ENCODE measurements around the gene EML6. TPM values are rescaled to one million over a fixed set of nuclear protein-coding genes. Genes with fewer than 3 reads are reported as not detected.

The EML6 gene
- total RNA-seq, 2 experiments from 2014 or later: 0.96 to 1.2 TPM

DNA sequence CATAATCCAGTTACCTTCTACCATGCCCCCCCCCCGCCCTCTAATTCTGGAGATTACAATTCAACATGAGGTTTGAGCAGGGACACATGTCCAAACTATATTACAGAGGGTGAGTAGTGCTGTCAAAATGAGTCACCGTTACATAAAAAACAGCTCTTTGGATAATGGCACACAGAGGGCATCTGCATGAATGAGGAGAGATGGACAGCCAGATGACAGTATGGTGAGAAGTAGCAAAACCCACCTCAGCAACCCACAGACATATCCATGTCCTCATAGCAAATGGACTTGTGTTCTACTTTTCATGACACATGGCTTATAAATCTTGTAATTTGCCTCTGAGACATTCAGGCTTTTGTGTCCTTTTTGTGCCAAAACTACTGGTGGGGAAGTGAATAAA lies 132.0 kb downstream of the EML6 start:
- no peak overlapping the region for H3K27ac Mint-ChIP-seq
- no peaks in the 10 kb centered on the region for H3K4me1 Mint-ChIP-seq
- no peaks in the 10 kb centered on the region for H3K36me3 Mint-ChIP-seq (ENCODE audit: low read depth)
- CTCF ChIA-PET: no interaction called here
- no peak overlapping the region for H3K4me3 Mint-ChIP-seq
- H3K27me3 Mint-ChIP-seq: no peaks in the 10 kb centered on the region
- POLR2A ChIA-PET: no interaction called here
- no peak for DNase-seq
- no peaks in the 10 kb centered on the region for H3K9me3 Mint-ChIP-seq

GRCh38 chr2:54858021-54858681 lies 134.7 kb downstream of the EML6 start:
- POLR2A ChIA-PET: no interaction called here
- Mint-ChIP-seq H3K9me3 (peaks cover 3% of the 10 kb centered on the region), H3K4me1 (no peaks in the 10 kb centered on the region), H3K27ac (no peak overlapping the region), H3K27me3 (no peaks in the 10 kb centered on the region), H3K4me3 (no peak overlapping the region), H3K36me3 (ENCODE audit: low read depth) (no peaks in the 10 kb centered on the region)
- CTCF ChIA-PET: no interaction called here
- DNase-seq: no peak

GRCh38 chr2:54859416-54859815 lies 136.0 kb downstream of the EML6 start:
- Mint-ChIP-seq H3K27ac (no peak overlapping the region), H3K4me3 (no peak overlapping the region), H3K9me3 (peaks cover 3% of the 10 kb centered on the region), H3K27me3 (no peaks in the 10 kb centered on the region), H3K4me1 (no peaks in the 10 kb centered on the region), H3K36me3 (ENCODE audit: low read depth) (no peaks in the 10 kb centered on the region)
- ChIA-PET POLR2A (no interaction called here), CTCF (no interaction called here)
- no peak for DNase-seq

- Mint-ChIP-seq H3K4me1 (no peaks in the 10 kb centered on the region), H3K27me3 (no peaks in the 10 kb centered on the region), H3K36me3 (ENCODE audit: low read depth) (no peaks in the 10 kb centered on the region), H3K9me3 (peaks cover 3% of the 10 kb centered on the region), H3K4me3 (no peak overlapping the region), H3K27ac (no peak overlapping the region)
- POLR2A ChIA-PET: no interaction called here
- CTCF ChIA-PET: interaction anchor here (0.6 to 1.5 kb wide), 3 partner anchors 30 to 391 kb away, joined by 3 read pairs; no protein-coding TSS in a partner anchor
- no peak for DNase-seq
Measured at GRCh38 chr2:54859997-54860701, 136.7 kb downstream of the EML6 start.

DNA sequence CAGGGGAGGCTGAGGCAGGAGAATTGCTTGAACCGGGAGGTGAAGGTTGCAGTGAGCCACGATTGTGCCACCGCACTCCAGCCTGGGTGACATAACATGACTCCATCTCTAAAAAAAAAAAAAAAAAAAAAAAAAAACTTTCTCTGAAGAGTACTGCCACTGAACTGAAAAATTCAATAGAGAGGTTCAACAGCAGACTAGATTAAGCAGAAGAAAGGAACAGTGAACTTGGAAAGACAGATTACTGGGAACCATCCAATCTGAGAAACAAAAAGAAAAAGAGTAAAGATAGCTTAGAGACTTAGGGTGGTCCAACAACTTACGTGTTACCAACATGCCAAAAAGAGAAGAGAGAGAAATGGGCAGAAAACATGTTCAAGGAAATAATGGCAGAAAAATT lies 138.8 kb downstream of the EML6 start:
- CTCF ChIA-PET: interaction anchor here (0.6 kb wide), 1 partner anchor 976 kb away, joined by 4 read pairs; no protein-coding TSS in a partner anchor
- Mint-ChIP-seq H3K4me3 (no peak overlapping the region), H3K27ac (no peak overlapping the region), H3K27me3 (no peaks in the 10 kb centered on the region), H3K9me3 (peaks cover 3% of the 10 kb centered on the region), H3K4me1 (peaks cover 7% of the 10 kb centered on the region), H3K36me3 (ENCODE audit: low read depth) (no peaks in the 10 kb centered on the region)
- DNase-seq: no peak
- POLR2A ChIA-PET: interaction anchor here (0.5 kb wide), 1 partner anchor 63 kb away, joined by 12 read pairs; no protein-coding TSS in a partner anchor

- Mint-ChIP-seq H3K27me3 (no peaks in the 10 kb centered on the region), H3K4me1 (peaks cover 10% of the 10 kb centered on the region), H3K27ac (no peak overlapping the region), H3K9me3 (peaks cover 3% of the 10 kb centered on the region), H3K36me3 (ENCODE audit: low read depth) (no peaks in the 10 kb centered on the region), H3K4me3 (no peak overlapping the region)
- CTCF ChIA-PET: interaction anchor here (0.6 to 1.5 kb wide), 3 partner anchors 24 to 977 kb away, joined by 3 to 4 read pairs (median 4); no protein-coding TSS in a partner anchor
- no peak for DNase-seq
- POLR2A ChIA-PET: no interaction called here
Measured at GRCh38 chr2:54862742-54863141, 139.3 kb downstream of the EML6 start.

- H3K4me3 Mint-ChIP-seq: no peak overlapping the region
- ChIA-PET CTCF (interaction anchor here (1.1 to 1.5 kb wide), 2 partner anchors 25 to 37 kb away, joined by 3 to 4 read pairs; no protein-coding TSS in a partner anchor), POLR2A (no interaction called here)
- peaks cover 10% of the 10 kb centered on the region for H3K4me1 Mint-ChIP-seq
- H3K9me3 Mint-ChIP-seq: peaks cover 3% of the 10 kb centered on the region
- H3K27me3 Mint-ChIP-seq: no peaks in the 10 kb centered on the region
- DNase-seq: no peak
- no peaks in the 10 kb centered on the region for H3K36me3 Mint-ChIP-seq (ENCODE audit: low read depth)
- H3K27ac Mint-ChIP-seq: no peak overlapping the region
Measured at GRCh38 chr2:54863660-54864059, 140.2 kb downstream of the EML6 start.

DNA sequence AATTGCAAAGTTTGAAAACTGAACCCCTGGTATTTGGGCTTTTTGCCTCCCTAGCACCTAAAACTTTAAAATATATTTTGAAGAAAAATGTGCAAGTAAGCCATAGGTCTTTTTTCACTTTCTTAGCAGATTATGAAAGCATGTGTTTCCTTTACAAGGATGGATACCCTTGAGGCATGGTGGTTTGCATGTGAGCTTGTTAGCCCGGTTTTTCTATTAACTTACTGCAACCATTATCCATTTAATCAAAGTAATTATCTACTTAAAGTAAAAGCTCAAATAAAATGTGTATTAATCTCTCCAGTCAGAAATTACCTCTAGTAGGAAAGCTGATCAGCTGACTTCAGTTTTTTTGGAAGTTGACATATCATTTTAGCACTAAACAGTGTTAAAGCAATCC lies 140.6 kb downstream of the EML6 start:
- H3K9me3 Mint-ChIP-seq: peaks cover 3% of the 10 kb centered on the region
- no peak overlapping the region for H3K27ac Mint-ChIP-seq
- CTCF ChIA-PET: interaction anchor here (1.1 to 1.5 kb wide), 2 partner anchors 14 to 25 kb away, joined by 3 to 4 read pairs; no protein-coding TSS in a partner anchor
- no peak for DNase-seq
- no peaks in the 10 kb centered on the region for H3K36me3 Mint-ChIP-seq (ENCODE audit: low read depth)
- H3K4me3 Mint-ChIP-seq: no peak overlapping the region
- H3K27me3 Mint-ChIP-seq: no peaks in the 10 kb centered on the region
- peaks cover 10% of the 10 kb centered on the region for H3K4me1 Mint-ChIP-seq
- POLR2A ChIA-PET: no interaction called here

DNA sequence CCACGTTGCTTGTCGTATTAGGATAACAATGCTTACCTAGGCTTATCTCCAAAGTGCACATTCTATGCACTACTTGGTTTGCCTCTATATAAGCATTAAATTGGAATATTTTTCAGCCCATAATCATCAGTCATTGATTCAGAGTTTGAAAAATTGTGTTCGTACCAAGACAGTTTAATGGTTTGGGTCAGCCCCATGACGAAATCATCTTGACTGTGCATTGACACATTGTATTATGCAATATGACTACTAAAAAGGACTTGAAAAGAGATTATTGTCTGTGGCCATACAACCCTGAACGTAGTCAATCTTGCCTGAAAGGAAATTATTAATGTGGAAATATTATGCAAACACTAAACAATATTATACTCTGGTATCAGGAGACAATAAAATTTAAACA lies 141.3 kb downstream of the EML6 start:
- CTCF ChIA-PET: interaction anchor here (1.1 kb wide), 1 partner anchor 13 kb away, joined by 3 read pairs; no protein-coding TSS in a partner anchor
- no peaks in the 10 kb centered on the region for H3K27me3 Mint-ChIP-seq
- H3K27ac Mint-ChIP-seq: no peak overlapping the region

GRCh38 chr2:54866179-54866578 lies 142.7 kb downstream of the EML6 start:
- POLR2A ChIA-PET: no interaction called here
- CTCF ChIA-PET: no interaction called here
- H3K27ac Mint-ChIP-seq: no peak overlapping the region
- DNase-seq: no peak
- peaks cover 10% of the 10 kb centered on the region for H3K4me1 Mint-ChIP-seq
- no peak overlapping the region for H3K4me3 Mint-ChIP-seq
- H3K9me3 Mint-ChIP-seq: peaks cover 3% of the 10 kb centered on the region
- H3K27me3 Mint-ChIP-seq: no peaks in the 10 kb centered on the region
- no peaks in the 10 kb centered on the region for H3K36me3 Mint-ChIP-seq (ENCODE audit: low read depth)

More for the DNA sequence above, 141.3 kb downstream of the EML6 start:
- H3K36me3 Mint-ChIP-seq (ENCODE audit: low read depth): no peaks in the 10 kb centered on the region
- H3K4me1 Mint-ChIP-seq: peaks cover 10% of the 10 kb centered on the region
- H3K9me3 Mint-ChIP-seq: peaks cover 3% of the 10 kb centered on the region
- DNase-seq: no peak
- POLR2A ChIA-PET: no interaction called here
- no peak overlapping the region for H3K4me3 Mint-ChIP-seq

GRCh38 chr2:54866868-54867267 lies 143.4 kb downstream of the EML6 start:
- Mint-ChIP-seq H3K27ac (no peak overlapping the region), H3K27me3 (no peaks in the 10 kb centered on the region), H3K4me3 (no peak overlapping the region), H3K4me1 (peaks cover 10% of the 10 kb centered on the region), H3K9me3 (peaks cover 3% of the 10 kb centered on the region), H3K36me3 (ENCODE audit: low read depth) (no peaks in the 10 kb centered on the region)
- CTCF ChIA-PET: no interaction called here
- POLR2A ChIA-PET: no interaction called here
- no peak for DNase-seq

GRCh38 chr2:54867457-54867856 lies 144.0 kb downstream of the EML6 start:
- ChIA-PET POLR2A (no interaction called here), CTCF (no interaction called here)
- Mint-ChIP-seq H3K9me3 (peaks cover under 1% of the 10 kb centered on the region), H3K4me1 (peaks cover 10% of the 10 kb centered on the region), H3K27ac (no peak overlapping the region), H3K27me3 (no peaks in the 10 kb centered on the region), H3K36me3 (ENCODE audit: low read depth) (no peaks in the 10 kb centered on the region), H3K4me3 (no peak overlapping the region)
- DNase-seq: no peak

DNA sequence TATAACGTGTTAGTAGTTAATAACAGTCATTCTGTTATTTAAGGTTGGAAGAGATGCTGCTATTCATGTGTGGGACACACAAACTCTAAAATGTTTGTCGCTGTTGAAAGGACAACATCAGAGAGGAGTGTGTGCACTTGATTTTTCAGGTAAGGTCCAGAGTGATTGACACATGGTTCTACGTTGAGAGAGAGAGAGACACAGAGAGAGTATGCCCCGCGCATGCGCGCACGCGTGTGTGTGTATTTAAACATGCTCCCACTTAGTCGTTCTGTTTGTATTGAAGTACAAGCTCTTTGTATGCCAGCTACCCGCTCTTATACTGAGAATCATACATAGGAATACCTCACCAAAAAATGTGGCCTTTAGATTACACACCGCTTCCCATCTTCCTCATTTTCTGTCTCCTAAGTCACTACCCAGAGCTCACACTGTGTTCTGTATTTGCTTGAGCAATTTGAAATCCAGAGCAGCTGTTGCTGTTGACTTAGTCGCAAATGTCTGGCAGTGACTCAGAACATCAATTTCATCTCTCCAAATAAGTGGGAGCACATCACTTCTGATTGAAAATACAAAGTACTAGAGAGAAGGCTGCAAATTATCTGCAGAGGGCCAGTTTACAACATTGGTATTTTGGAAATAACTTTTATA lies 148.1 kb downstream of the EML6 start:
- no peaks in the 10 kb centered on the region for H3K9me3 Mint-ChIP-seq
- no peaks in the 10 kb centered on the region for H3K27me3 Mint-ChIP-seq
- peaks cover 9% of the 10 kb centered on the region for H3K4me1 Mint-ChIP-seq
- POLR2A ChIA-PET: no interaction called here
- no peak for DNase-seq
- no peaks in the 10 kb centered on the region for H3K36me3 Mint-ChIP-seq (ENCODE audit: low read depth)
- no peak overlapping the region for H3K27ac Mint-ChIP-seq
- H3K4me3 Mint-ChIP-seq: no peak overlapping the region
- CTCF ChIA-PET: interaction anchor here (0.8 kb wide), 1 partner anchor 36 kb away, joined by 6 read pairs; no protein-coding TSS in a partner anchor

All from activated CD4-positive, alpha-beta T cell treated with anti-CD3 and anti-CD28 coated beads, Interleukin-2, amount 10 ng/mL, durations not matched to agents 7 days and 5 days (primary cell).